RPMI7951 (cell line): ENCODE measurements around the gene AP1B1. TPM values are rescaled to one million over a fixed set of nuclear protein-coding genes. Genes with fewer than 3 reads are reported as not detected.

Source experiments
- DNase-seq: peaks from one replicate; pipeline ENCODE4 v3.0.0-alpha.2; 2012; ENCODE audit warnings: low read depth
- total RNA-seq: library from RNA; depleted of rRNA; stranded (reverse); fragments of >200 nt; shearing (Covaris generic); gene quantifications from 2 replicates; pipeline ENCODE4 v1.2.3, GENCODE V29; 2014; rRNA removed

AP1B1 gene
- total RNA-seq, 1 experiment from 2014 or later = 40.3 TPM

- no peak for DNase-seq
Measured at GRCh38 chr22:29300807-29301601, 87.4 kb downstream of the AP1B1 start.

DNA sequence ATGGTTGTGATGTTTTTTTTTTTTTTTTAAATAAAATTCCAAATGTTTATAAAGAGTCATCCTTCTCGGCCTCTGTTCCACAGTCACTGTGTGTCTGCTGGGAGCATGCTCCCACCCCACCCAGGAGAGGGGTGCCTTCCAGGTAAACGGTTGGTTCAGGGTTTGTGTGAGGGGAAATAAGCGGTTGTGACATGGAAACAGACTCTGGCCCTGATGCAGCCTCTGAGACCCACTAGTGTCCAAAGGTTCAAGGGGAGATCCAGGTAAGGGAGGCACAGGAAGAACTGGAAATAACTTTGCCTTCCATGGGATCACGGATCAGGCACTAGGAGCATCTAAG is 87.9 kb downstream of the AP1B1 start:
- no peak for DNase-seq

GRCh38 chr22:29299136-29299900 is 89.1 kb downstream of the AP1B1 start:
- no peak for DNase-seq

DNA sequence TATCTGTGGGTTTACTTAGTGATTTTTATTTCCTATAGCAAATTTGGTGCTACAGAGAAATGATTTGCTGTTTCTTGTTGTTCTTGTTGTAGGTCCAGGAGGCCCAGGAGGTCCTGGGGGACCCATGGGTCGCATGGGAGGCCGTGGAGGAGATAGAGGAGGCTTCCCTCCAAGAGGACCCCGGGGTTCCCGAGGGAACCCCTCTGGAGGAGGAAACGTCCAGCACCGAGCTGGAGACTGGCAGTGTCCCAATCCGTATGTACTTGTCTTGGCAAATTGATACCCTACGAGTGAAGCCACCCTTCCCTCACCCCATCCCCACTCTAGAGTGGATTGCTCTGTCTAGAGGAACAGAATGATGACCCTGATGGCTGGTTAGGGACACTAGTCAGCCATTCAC is 89.7 kb downstream of the AP1B1 start:
- DNase-seq = no peak

- DNase-seq = no peak
Measured at GRCh38 chr22:29292379-29292778, 96.0 kb downstream of the AP1B1 start.

DNA sequence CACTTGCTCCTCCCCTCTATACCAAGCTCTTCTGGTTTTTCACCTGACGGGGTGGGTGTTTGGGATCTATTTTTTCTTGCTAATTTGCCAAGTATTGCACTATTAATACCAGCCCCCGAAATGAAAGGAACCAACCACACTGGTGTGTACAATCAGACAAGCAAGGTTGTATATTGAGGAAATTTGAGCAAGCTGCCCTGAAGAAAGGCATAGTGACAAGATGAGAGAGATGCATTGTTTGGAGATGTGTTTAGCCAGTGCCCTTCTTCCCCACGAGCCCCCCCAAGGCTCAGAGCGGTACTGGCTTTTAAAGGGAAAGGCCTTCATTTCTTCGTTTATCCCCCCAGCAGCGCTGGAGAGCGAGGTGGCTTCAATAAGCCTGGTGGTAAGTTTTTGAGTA is 97.2 kb downstream of the AP1B1 start:
- no peak for DNase-seq

- DNase-seq = no peak
Measured at GRCh38 chr22:29290061-29290460, 98.3 kb downstream of the AP1B1 start.

- DNase-seq = no peak
Measured at GRCh38 chr22:29288837-29289236, 99.5 kb downstream of the AP1B1 start.

- no peak for DNase-seq
Measured at GRCh38 chr22:29284196-29284595, 104.2 kb downstream of the AP1B1 start.

- no peak for DNase-seq
Measured at GRCh38 chr22:29277927-29278326, 110.4 kb downstream of the AP1B1 start.

Other genes with a start within 250 kb of the AP1B1 start
- gene EMID1, start 182.7 kb downstream of the AP1B1 start, total RNA-seq = 0.29 TPM in 1 of 2 replicates, not detected in the other
- gene RHBDD3, start 120.6 kb downstream of the AP1B1 start, total RNA-seq = 10.5 and 12.3 TPM in 2 replicates
- gene EWSR1, start 120.3 kb downstream of the AP1B1 start, total RNA-seq = 127 and 233 TPM in 2 replicates
- gene GAS2L1, start 81.9 kb downstream of the AP1B1 start, total RNA-seq = 10.9 and 17.1 TPM in 2 replicates
- gene RASL10A, start 72.9 kb downstream of the AP1B1 start, total RNA-seq = 0.24 TPM in 1 of 2 replicates, not detected in the other
- gene RFPL1, start 50.0 kb upstream of the AP1B1 start, total RNA-seq = not detected in 2 replicates
- gene NEFH, start 91.6 kb upstream of the AP1B1 start, total RNA-seq = under 0.01 and 0.20 TPM in 2 replicates
- 45.1 and 52.0 TPM in 2 replicates for gene THOC5, start 165.2 kb upstream of the AP1B1 start, total RNA-seq
- 50.8 and 52.9 TPM in 2 replicates for gene NIPSNAP1, start 192.5 kb upstream of the AP1B1 start, total RNA-seq
- 35.9 TPM in 2 replicates for gene NF2, start 215.1 kb upstream of the AP1B1 start, total RNA-seq